Measurements from ENCODE around the gene NOD1. TPM values are rescaled to one million over a fixed set of nuclear protein-coding genes. Genes with fewer than 3 reads are reported as not detected.

NOD1 gene
- total RNA-seq, 1 donor from 2014 or later: 9.5 TPM

DNA sequence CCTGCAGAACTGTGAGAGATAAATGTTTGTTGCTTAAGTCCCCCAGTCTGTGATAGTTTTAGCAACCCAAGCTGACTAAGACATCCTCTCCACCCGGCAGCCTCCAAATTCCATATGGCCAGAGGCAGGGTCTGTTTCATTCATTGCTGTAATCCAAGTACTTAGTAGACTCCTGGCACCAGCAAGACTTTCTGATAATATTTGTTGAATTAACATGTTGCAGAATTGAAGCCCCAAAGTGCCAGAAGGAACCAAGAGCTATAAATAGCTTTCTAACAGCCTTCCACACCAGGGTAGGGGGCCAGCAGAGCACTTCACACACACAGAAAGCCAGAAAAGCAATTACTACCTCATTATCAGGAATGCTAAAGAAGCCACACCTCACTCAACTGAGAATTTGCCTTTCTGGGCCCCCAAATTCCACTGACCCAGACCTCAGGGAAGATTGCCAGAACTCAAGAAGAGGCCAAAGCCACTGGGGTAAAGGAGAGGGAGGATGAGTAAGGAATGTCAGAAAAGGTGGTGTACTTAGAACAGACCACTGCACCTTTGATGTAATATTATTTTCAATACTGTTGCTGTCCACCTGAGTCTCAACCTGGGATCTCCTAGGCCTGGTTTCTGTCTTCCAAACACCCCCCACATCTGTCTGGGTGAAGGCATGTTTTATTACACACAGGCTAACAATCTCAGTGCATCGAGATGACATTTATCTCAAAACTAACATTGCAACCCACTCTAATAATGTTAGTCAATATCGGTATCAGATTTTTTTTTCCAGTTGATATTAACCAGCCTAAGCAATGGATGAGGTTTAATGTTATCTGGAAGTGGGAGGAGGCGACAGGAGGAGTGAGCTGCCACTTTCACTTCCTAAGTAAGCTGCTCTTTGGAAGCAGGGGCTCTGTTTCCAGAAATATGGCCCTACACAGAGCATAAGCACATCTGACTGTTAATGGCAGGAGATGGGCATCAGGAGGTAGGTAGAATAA lies 5.5 kb downstream of the NOD1 start:
- Mint-ChIP-seq H3K36me3 (no peaks in the 10 kb centered on the region), H3K27ac (peak overlapping the region; percentile 79), H3K27me3 (ENCODE audit: low read depth) (no peaks in the 10 kb centered on the region), H3K4me3 (no peak overlapping the region), H3K4me1 (peaks cover 66% of the 10 kb centered on the region), H3K9me3 (no peaks in the 10 kb centered on the region)
- TF ChIP-seq, protein P1, sequence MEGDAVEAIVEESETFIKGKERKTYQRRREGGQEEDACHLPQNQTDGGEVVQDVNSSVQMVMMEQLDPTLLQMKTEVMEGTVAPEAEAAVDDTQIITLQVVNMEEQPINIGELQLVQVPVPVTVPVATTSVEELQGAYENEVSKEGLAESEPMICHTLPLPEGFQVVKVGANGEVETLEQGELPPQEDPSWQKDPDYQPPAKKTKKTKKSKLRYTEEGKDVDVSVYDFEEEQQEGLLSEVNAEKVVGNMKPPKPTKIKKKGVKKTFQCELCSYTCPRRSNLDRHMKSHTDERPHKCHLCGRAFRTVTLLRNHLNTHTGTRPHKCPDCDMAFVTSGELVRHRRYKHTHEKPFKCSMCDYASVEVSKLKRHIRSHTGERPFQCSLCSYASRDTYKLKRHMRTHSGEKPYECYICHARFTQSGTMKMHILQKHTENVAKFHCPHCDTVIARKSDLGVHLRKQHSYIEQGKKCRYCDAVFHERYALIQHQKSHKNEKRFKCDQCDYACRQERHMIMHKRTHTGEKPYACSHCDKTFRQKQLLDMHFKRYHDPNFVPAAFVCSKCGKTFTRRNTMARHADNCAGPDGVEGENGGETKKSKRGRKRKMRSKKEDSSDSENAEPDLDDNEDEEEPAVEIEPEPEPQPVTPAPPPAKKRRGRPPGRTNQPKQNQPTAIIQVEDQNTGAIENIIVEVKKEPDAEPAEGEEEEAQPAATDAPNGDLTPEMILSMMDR (IDR thresholded peaks at IDR 0.05; ENCODE audit: unreplicated experiment): no peak
- DNase-seq (ENCODE audit: low spot score in 2 of 2, unreplicated experiment in 2 of 2): no peak

DNA sequence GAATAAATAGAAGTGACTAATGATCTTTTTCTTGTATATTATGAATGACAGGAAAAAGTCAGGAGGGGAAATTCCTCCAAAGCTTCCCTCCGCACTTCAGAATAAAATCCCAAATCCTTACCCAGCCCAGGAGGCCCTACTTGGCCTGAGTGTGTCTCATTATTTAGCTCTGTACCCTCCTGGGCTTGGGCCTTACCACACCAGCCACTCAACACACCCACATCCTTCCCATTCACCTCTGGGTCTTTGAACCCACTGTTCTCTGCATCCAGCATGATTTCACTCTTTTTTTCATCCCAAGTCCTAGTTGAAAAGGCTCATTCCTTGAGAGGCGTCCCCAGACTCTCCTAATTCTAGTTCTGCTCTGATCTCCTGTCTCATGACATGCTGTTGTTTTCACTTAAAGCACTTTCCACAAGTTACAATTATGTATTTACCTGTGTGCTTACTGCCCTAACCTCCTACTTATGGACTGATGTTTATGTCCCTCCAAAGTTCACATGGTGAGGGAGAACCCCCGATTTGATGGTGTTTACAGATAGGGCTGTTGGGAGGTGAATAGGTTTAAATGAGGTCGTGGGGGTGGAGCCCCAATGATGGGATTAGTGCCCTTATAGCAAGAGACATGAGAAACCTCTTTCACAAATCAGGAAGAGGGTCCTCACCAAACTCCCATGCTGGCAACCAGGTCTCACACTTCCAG lies 6.4 kb downstream of the NOD1 start:
- Mint-ChIP-seq H3K27ac (no peak overlapping the region), H3K9me3 (no peaks in the 10 kb centered on the region), H3K4me3 (no peak overlapping the region), H3K27me3 (ENCODE audit: low read depth) (no peaks in the 10 kb centered on the region), H3K4me1 (peaks cover 64% of the 10 kb centered on the region), H3K36me3 (no peaks in the 10 kb centered on the region)
- no peak for DNase-seq (ENCODE audit: low spot score in 2 of 2, unreplicated experiment in 2 of 2)
- TF ChIP-seq, protein P1 (IDR thresholded peaks at IDR 0.05; ENCODE audit: unreplicated experiment): no peak

DNA sequence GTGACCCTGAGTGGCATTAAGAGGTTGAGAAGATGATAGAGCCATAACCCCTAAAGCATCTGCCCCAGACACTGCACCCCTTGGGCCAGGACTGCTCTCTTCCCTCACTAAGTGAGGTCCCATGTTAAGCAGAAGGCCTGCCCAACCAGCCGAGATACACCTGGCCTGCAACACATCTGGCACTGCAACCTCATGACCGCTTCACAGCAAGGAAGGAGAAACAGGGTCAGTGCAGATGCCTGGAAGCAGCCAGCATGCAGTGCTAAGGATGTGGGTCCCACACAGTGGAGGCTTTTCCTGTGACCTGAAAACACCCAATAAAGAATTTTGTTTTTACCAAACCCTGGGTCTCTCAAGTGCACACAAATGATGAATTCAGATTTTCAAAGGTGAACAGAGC lies 7.4 kb downstream of the NOD1 start:
- Mint-ChIP-seq H3K4me1 (peaks cover 59% of the 10 kb centered on the region), H3K9me3 (no peaks in the 10 kb centered on the region), H3K36me3 (no peaks in the 10 kb centered on the region), H3K27ac (peak overlapping the region; percentile 91), H3K27me3 (ENCODE audit: low read depth) (no peaks in the 10 kb centered on the region), H3K4me3 (no peak overlapping the region)
- TF ChIP-seq, protein P1 (IDR thresholded peaks at IDR 0.05; ENCODE audit: unreplicated experiment): no peak
- DNase-seq (ENCODE audit: low spot score in 2 of 2, unreplicated experiment in 2 of 2): no peak

DNA sequence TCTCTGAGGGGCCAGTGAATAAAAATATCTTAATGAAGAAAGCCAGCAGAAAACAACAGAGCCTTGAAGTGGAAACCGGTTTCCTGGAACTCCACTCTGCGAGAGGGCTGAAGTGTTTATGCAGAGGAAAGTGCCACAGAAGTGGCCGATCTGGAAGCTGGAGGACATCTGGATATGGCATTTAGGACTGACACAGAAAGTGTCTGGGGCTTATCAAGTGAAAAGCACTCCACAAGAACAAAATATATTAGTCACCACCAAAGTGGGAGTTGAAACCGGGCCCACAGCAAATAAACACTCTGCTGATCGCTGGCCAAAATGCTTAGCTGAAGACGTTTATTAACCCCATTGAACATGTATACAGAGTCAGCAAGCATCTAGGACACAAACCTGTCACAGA lies 7.8 kb downstream of the NOD1 start:
- Mint-ChIP-seq H3K36me3 (no peaks in the 10 kb centered on the region), H3K9me3 (no peaks in the 10 kb centered on the region), H3K4me1 (peaks cover 63% of the 10 kb centered on the region), H3K27ac (peak overlapping the region; percentile 91), H3K27me3 (ENCODE audit: low read depth) (no peaks in the 10 kb centered on the region), H3K4me3 (no peak overlapping the region)
- peak in 1 of 2 experiments; percentile 34 for DNase-seq (ENCODE audit: low spot score in 2 of 2, unreplicated experiment in 2 of 2)
- TF ChIP-seq, protein P1 (IDR thresholded peaks at IDR 0.05; ENCODE audit: unreplicated experiment): no peak

DNA sequence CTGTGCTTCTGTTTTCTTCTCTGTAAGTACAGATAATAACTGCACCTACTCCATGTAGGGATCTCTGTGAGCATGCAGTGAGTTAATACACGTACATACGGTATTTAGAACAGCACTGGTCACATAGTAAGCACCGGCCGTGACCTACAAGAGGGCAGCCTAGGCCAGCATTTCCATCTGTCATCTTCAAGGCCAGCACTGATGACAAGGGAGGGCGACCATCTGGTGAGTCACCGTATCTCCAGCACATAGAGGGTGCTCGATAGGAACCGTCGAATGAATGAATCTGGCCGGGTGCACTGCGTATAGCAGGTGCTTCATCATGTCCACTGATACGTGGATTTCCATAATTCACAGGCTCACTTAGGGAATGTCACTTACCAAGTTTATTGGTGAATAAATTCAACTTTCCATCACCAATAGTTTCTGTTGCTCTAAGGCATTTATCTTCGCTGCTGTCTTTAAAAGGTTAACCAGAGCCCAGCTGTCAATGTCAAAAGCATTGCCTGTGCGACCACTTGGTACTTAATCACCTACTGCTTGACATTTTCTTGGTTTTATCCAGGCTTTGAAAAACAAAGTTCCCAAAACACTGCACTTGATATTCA lies 8.3 kb downstream of the NOD1 start:
- H3K36me3 Mint-ChIP-seq: no peaks in the 10 kb centered on the region
- DNase-seq (ENCODE audit: low spot score in 2 of 2, unreplicated experiment in 2 of 2): peak in 1 of 2 experiments; percentile 36
- peaks cover 68% of the 10 kb centered on the region for H3K4me1 Mint-ChIP-seq
- no peaks in the 10 kb centered on the region for H3K9me3 Mint-ChIP-seq
- H3K27ac Mint-ChIP-seq: peak overlapping the region; percentile 91
- H3K4me3 Mint-ChIP-seq: no peak overlapping the region
- TF ChIP-seq, protein P1 (IDR thresholded peaks at IDR 0.05; ENCODE audit: unreplicated experiment): no peak
- no peaks in the 10 kb centered on the region for H3K27me3 Mint-ChIP-seq (ENCODE audit: low read depth)

Measured in mesothelial cell of epicardium (in vitro differentiated cells).